Tibial nerve (tissue), 4 donors: Measurements from ENCODE around the gene LRRC4C.

Experiments used
- EP300 ChIP-seq, 2 donors: sonication (generic); formaldehyde crosslinking; IDR thresholded peaks; one replicate each; pipeline ENCODE4 v1.6.1; 2017; ENCODE audit warnings: antibody characterized with exemption in 2 of 2, mild to moderate bottlenecking in 1 of 2
- TF ChIP-seq, protein P1 (sequence below), 5 experiments: fragments of 200-600 bp in 3 of 5; fragments of 450-650 bp in 2 of 5; sonication (generic) in 3 of 5; IDR thresholded peaks; one replicate each; pipeline ENCODE4 v1.5.1; 2016 to 2019; ENCODE audit warnings: antibody characterized with exemption in 5 of 5, mild to moderate bottlenecking in 3 of 5, moderate library complexity in 2 of 5

DNA sequence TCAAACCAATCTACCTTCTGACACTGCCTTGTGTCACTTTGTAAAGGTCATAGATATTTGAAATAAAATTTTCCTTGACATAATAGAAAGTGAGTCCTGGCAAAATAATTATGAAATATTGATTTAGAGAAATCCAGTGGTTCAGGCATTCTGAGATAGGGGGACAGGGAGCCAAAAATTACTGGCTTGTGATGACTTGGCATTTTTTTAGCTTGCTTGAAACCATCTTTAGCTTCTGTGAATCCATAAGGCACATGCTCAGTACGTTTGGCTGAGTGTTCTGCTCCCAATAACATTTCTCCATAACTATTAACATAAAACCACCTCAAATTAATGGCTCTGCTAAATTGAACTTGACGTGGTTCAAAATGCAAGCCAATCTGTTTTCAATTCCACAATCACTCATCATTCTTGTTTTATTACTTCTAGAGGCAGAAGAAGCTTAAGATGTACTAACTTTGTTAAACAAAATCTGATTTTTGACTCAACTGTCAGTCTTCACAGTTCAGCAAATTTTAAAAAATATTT, 209.0 kb downstream of the LRRC4C start:
- TF ChIP-seq, protein P1, sequence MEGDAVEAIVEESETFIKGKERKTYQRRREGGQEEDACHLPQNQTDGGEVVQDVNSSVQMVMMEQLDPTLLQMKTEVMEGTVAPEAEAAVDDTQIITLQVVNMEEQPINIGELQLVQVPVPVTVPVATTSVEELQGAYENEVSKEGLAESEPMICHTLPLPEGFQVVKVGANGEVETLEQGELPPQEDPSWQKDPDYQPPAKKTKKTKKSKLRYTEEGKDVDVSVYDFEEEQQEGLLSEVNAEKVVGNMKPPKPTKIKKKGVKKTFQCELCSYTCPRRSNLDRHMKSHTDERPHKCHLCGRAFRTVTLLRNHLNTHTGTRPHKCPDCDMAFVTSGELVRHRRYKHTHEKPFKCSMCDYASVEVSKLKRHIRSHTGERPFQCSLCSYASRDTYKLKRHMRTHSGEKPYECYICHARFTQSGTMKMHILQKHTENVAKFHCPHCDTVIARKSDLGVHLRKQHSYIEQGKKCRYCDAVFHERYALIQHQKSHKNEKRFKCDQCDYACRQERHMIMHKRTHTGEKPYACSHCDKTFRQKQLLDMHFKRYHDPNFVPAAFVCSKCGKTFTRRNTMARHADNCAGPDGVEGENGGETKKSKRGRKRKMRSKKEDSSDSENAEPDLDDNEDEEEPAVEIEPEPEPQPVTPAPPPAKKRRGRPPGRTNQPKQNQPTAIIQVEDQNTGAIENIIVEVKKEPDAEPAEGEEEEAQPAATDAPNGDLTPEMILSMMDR (IDR thresholded peaks at IDR 0.05) = no peak
- TF ChIP-seq EP300 (IDR thresholded peaks at IDR 0.05) = no peak
